HT1080 (cell line): ENCODE measurements around the gene ARAP3. TPM values are rescaled to one million over a fixed set of nuclear protein-coding genes. Genes with fewer than 3 reads are reported as not detected.

ENCODE experiments used
- DNase-seq: peaks from one replicate; pipeline ENCODE4 v3.0.0-alpha.2; 2015; ENCODE audit warnings: low read depth
- total RNA-seq: library from RNA; depleted of rRNA; stranded (reverse); fragments of >200 nt; shearing (Covaris generic); gene quantifications from 2 replicates; pipeline ENCODE4 v1.2.3, GENCODE V29; 2014

ARAP3 gene
- total RNA-seq, 1 experiment from 2014 or later = 4.8 TPM

DNA sequence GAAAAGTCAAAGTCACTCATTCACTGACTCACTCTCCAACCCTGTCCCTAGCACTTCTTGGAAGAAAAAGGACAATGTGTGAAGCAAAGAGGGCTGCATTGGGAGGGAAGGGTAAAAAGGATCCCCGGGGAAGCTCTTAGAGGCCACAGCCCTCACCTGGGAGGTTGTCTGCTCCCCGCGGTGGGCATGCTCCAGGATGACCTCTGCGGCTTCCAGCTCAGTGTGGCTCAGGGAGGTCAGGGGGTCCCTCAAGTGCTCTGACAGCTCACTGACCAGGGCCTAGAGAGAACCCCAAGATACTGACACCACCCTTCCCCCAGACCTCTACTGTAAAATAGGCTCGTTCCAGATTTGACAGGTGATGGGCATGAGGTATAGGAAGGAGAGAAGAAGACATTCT lies 34.8 kb downstream of the ARAP3 start:
- no peak for DNase-seq

DNA sequence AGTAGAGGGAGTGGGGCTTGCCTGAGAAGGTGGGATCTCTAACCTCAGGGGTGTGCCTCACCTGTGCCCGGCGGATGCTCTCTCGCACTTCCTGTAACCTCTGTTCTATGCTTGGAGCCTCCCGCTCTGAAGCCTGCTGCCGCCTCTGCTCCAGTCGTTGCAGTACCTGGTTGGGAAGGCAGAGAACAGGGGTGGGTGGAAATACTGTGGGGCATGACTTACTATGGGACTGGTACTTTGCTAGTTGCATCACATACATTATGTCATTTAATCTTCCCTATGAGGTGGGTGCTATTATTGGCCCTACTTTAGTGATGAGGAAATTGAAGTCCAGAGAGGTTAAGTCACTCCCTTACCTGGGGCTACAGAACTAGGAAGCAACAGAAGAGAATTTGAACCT lies 36.0 kb downstream of the ARAP3 start:
- no peak for DNase-seq

DNA sequence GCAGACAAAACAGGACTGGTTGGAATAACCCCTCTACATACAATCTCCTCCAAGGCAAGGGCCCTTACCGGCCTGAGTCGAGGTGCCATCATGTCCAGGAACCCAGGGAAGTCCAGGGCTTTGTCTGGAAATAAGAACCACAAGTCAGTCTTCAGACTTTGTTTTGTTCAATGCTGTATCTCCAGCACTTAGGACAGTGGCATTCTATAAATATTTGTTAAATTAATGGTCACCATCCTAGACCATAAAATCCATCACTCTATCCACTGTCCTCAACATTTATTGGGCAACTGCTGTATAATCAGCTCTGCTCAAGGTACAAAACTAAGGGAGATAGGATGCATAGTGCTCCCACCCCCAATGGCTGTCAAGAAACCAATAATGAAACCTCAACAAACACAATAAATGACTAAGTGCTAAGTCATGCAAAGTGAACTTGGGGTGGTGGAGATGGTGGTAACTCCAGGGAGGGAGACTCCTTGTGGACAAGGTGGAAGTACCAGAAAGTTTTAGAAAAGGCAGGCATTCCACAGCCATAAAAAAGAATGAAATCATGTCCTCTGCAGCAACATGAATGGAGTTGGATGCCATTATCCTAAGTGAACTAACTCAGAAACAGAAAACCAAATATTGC lies 40.3 kb downstream of the ARAP3 start:
- DNase-seq = peak; percentile 85

DNA sequence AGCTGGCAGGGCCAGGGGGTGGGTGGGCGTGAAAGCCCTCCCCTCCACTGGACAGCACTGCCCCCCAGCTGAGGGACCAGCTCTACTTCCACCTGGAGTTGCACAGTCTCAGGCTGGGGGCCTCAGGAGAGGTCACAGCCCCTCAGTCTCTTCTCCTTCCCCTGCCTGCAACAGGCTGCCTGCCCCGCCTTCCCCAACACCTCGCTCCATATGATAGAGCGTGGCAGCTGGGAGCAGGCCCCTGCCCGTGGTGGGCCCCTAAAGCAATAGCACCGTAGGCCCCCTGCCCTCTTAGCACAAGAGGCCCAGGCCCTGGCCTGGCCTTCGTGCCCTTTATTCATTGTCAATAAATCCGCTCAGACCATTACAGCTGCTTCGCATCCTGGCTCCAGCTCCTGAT lies 41.3 kb downstream of the ARAP3 start:
- no peak for DNase-seq

DNA sequence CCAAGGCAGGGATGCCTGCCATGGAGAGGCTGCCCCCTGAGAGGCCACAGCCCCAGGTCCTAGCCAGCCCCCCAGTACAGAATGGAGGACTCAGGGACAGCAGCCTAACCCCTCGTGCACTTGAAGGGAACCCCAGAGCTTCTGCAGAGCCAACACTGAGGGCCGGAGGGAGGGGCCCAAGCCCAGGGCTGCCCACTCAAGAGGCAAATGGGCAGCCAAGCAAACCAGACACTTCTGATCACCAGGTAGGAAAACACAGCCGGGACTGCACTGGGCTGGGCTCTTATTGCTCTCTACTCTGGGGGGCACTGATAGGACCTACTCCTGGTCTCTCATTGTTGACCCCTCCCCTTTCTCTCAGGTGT lies 42.0 kb downstream of the ARAP3 start:
- DNase-seq = no peak

DNA sequence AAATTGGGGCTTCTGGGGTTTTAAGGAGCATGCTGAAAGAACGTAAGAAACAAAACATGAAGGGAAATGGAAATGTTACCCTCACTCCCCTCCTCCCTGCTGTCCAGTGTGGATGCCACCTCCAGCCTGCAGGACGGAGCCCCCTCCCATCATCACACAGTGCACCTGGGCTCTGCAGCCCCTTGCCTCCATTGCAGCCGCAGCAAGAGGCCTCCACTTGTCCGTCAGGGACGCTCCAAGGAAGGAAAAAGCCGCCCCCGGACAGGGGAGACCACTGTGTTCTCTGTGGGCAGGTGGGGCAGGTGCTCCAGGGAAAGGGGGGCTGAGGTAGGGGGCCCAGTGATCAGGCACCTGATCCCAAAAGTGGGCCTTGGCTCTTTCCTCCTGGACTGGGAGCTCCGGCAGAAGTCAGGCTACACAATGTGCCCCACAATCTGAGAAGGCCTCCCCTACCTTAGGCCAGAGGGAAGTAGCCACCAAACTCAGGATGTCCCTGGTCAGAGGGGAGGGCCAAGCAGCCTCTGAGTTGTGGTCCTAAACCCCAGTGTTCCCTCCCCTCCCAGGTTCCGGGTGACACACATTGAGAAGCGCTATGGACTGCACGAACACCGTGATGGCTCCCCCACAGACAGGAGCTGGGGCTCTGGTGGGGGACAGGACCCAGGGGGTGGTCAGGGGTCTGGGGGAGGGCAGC lies 42.5 kb downstream of the ARAP3 start:
- no peak for DNase-seq

DNA sequence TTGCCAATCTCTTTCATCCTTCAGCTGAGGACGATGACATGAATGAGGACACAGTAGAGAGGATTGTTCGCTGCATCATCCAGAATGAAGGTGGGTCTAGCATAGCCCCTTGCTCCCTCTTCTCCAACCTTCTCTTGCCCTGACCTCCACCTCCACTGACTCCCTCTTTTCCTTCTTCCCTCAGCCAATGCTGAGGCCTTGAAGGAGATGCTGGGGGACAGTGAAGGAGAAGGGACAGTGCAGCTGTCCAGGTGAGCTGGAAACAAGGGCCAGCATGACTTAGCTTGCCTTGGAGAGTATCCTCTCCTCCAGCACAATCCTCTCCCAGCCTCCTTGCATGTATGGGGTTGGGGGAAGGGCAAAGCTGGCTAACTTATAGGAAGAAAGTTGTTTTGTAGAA lies 43.3 kb downstream of the ARAP3 start:
- DNase-seq = no peak

DNA sequence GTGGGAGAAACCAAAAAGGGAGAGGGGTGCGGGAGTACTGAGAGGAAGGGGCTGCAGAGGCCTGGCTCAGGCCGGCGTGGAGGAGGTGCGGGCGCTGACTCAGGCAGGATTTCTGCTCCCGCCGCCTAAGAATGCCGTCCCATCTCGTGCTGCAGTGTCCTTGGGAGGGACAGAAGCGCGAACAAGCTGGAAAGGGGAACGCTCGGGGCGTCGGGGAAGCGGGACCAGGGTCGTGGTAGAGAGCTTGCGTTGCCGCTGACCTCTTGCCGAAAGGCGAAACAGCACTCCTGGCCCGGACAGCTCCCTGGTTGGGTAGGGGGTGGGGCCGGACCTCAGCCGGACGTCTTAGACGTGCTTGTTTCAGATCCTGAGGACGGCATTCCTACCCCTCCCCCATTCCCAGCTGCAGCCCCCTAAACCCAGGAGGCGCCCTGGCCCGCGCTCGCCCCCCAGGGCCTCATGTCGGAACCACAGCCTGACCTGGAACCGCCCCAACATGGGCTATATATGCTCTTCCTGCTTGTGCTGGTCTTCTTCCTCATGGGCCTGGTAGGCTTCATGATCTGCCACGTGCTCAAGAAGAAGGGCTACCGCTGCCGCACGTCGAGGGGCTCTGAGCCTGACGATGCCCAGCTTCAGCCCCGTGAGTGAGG lies 44.1 kb downstream of the ARAP3 start:
- peak; percentile 54 for DNase-seq

DNA sequence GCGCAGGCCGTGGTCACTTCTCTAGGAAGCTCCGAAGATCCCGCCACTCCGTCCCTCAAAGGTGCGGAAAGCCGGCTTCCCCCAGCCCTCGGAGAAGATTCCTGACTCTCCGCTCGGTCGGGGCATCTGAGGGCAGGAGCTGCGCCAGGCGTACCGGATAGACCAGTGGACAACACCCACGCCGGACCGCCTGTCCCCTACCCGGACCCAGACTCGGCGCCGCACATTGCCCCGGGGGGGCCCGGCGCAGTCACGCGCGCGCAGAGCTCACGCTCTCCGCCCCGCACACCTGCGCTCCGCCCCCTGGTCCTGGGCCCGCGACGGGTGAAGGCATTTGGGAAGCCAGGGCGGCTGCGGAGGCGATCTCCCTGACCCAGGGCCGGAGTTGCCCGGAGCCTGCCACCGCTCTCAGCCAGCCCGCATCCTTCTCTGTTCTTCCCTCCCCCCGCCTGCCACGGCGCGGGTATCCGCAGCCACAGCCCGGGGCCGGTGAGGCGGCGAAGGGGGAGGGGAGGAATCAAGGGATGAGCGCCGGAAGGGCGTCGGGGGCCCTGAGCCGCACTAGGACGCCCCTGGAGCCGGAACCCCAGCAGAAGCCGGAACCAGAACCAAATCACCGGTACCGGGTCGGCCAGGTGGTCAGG lies 44.8 kb downstream of the ARAP3 start:
- no peak for DNase-seq

DNA sequence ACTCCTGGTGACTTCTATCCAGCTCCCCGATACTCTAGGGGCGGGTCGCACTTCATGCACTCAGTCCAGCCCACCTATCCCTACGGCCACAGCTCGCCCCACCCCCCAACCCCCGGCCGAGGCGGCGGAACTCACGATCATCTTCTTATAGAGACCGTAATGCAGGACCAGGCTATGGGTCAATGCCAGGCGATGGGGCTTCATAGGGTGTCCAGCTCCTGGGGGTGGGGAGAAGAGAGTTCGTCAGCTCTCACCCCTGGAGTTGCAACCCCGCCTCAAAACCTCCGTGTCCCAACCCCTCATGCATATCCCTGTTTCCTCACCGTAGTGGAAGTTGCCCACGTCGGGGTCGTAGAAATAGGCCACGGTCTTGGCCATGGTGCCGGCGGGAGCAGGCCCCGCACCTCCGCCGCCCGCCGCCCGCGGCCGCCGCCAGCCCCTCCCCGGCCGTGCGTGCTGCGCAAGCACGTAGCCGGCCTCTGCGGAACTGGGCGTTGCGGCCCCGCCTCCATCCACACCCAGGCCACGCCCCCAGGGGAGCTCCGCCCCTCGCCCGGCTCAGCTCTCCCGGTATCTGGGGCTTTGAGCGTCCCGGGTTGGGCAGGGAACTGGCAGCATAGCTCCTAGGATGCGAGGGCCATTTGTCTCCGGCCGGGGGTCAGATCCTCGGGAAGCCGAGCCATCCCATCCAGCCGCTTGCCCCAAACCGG lies 45.5 kb downstream of the ARAP3 start, which contains the start of the genes HDAC3 and RELL2:
Gene HDAC3, minus strand, starts transcription at position 437 of the 710 bp plus-strand sequence. Its CDS starts 59 bp downstream, at position 378.
Gene RELL2, plus strand, starts transcription at position 585 of the 710 bp plus-strand sequence. CDS start 1,229 bp downstream, outside the sequence.
- DNase-seq = peak; percentile 91

DNA sequence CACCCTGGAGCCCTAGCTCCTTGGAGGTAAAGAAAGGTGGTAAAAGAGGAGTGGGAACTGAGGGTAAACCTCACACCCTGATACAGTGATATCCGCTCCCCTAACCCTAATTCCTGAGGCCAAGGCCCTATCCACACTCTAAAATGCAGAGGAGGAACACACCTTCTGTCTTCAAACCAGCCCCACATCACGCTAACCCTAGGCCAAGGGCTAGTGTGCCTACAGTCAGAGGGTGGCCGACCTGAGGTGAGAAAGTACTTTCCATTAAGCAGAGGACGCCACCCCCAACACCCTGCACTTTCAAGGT lies 46.0 kb downstream of the ARAP3 start:
- DNase-seq = no peak

DNA sequence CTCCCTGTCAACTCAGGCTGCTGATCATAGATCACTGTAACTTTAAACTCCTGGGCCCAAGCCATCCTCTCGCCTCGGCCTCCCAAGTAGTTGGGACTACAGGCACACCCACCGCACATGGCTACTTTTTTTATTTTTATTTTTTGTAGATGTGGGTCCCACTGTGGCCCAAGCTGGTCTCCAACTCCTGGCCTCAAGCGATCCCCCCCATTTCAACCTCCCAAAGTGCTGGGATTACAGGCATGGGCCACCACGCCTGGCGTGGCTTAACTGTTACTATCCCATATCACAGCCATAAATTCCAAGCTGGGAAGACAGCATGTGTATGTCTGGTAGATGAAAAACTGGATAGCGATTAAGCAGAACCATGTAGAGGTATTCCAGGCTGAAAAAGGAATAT lies 46.4 kb downstream of the ARAP3 start:
- DNase-seq = no peak

DNA sequence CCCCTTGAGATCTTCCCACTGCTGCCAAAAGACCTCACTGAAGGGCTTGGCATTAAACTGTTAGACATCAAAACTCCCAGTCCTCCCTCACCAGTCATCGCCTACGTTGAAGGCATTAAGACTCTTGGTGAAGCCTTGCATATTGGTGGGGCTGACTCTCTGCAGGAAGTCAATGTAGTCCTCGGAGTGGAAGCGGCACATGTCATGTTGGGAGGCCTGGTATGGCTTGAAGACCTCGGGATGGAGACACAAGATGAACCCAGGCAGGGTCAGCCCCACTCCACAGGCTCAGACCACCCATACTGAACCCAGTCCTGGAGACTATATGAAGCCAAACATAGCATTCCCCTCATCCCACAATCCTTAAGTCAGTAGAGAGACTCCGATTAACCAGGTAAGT lies 47.3 kb downstream of the ARAP3 start:
- no peak for DNase-seq

DNA sequence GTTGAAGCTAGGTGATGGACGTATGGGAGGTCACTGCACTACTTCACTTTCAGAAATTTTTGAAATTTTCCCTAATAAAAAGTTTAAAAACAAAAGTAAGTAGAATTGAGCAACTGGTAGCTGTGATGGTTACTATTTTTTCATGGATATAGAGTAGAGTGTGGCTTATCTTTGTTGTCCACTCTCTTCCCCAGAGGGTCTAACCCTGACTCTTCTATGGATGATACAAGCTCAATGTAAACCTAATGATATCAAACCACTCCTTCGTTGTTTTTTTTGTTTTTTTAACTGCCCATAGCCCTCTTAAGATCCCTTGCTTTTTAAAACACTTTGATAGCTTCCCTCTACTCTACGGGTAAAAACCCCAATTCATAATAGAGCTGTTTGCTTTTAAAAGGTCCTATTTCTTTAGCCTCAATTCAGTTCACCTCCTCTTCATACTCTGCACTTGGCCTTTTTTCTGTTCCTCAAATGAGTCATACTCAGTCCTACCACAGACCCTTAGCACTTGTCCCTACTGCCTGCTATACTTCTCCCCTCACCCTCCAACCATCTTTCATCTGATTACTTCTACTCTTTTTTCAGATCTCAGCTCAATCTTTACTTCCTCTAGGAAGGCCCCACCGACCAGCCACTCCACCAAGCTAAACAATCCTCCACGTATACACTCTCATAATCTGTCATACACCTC lies 48.0 kb downstream of the ARAP3 start:
- no peak for DNase-seq

DNA sequence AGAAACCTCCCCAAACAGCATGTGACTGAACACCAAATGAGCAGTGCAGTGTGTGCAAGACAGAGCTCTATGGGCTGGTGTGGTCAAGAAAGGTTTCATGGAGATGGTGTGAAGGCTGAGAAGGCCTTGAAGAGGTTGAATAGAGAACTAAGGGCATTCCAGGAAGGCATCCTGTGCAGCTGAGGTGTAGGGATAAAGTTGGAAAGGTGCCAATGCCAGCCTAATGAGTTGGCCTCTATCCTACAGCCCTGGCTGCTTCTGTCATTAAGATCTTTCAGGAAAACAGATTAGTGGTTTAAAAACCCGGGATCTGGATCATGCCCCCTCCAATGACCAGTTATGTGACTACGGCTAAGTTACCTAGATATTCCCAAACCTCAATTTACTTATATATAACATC lies 49.4 kb downstream of the ARAP3 start:
- DNase-seq = peak; percentile 20

DNA sequence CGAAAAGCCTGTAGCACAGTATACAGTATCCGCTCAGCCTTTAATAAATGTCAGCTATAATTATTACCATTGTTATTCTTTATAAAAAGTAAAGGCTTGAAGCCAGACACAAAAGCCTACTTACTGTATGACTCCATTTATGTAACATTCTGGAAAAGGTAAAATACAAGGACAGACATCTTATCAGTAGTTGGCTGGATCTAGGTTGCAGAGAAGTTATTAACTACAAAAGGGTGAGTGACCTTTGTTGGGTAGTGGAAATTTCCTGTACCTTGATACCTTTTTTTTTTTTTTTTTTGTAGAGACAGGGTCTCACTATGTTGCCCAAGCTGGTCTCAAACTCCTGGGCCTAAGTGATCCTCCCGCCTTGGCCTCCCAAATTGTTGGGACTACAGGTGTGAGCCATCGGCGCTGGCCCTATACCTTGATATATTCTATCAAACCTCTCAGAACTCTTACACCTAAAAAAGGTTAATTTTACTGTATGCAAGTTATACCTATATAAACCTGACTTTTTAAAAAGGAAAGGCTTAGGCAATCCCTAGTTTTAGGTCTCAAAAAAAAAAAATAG lies 51.4 kb downstream of the ARAP3 start:
- no peak for DNase-seq

DNA sequence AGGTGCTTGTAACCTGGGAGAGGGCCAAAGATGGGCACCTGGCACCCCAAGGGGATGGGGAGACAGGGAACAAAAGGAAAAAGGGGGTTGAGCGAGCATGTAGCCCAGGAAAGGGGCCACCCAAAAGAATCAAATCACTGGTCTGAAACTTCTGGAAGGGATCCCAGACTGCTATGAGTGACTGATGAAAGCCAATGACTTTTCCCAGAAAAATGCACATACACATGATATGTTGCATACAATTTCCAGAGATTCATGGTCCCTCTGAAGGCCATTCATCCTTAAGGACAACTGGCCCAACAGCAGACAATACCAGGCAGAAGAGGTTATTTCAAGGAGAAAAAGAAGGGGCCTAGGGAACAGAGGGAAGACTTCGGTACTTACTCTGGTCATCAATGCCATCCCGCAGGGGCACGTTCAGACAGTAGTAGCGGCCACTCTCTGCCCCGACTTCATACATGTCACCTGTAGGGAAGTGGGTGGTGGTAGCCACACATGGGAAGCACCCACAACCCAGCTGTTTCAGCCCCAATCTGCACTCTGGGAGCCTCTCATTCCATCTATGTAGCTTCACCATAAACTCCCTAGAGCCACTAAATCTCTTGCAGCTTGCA lies 53.7 kb downstream of the ARAP3 start:
- DNase-seq = no peak

DNA sequence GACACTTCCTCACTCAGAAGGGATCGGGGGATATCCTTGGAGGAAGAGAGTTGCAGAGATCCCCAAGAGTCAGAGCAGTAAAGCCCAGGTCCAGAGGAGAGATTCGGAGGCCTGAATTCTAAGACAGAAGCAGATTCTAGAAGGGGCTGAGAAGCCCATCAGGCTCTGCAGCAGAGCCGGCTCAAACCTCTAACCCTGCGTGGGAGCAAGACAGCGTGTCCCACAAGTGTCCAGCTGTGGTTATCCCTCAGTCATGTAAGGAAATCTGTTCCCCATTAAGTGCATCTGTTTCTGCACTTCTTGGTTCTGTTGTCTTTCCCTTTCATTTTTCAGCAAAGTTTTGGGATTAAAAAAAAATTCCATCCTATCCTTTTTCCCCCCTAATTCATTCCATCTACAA lies 58.4 kb downstream of the ARAP3 start:
- DNase-seq = no peak

DNA sequence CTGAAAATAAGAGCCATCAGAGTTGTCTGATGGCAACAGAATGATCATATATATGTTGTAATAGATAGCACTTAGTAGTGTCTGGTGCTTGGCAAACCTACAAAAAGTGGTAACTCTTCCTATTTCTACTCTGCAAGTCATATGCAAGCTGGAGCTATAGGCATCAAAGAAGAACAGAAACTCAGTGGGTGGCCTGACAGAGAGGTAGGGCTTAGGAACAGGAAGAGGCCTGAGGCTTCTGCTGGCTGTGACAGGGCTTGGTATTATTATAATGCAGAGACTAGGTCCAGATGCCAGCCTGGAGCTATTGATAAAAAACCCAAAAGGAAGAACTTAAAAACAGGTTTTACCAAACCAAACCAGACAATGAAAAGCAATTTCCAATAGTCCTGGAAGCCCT lies 58.8 kb downstream of the ARAP3 start:
- no peak for DNase-seq
